ENCODE data around the gene RNF207. TPM values are rescaled to one million over a fixed set of nuclear protein-coding genes. Genes with fewer than 3 reads are reported as not detected.

RNF207 gene
- total and polyA plus RNA-seq, 10 of the 15 experiments (the other 5 are each of a cell fraction or from before 2014, with no cell fraction given): 1.7 to 36.4 (median 13.1) TPM

DNA sequence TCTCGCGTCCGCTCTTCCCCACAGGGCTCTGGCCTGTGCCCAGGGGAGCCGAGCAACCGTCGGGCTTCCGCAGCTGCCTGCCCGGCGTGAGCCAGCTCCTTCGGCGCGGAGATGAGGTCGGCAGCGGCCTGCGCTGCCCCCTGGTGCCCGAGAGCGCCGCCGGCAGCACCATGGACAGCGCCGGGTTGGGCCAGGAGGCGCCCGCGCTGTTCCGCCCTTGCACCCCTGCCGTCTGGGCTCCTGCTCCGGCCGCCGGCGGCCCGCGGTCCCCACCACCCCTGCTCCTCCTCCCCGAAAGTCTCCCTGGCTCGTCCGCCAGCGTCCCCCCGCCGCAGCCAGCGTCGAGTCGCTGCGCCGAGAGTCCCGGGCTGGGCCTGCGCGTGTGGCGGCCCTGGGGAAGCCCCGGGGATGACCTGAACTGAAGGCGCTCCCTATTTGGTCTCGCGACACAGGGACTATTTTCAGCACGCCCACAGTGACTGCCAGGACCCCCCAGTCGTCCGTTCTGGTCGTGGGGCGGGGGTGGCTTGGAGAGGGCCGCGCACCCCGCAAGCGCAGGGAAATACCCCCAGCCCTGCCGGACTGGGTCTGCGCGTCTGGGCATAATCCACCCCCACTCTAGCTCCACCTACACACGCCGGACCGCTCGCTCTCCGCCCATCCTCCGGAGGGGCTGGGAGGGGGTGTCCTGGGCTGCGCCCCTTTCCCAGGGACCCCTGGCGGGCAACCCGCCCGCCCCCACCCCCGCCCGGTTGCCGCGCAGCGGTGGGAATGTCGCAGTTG, 39.4 kb downstream of the RNF207 start (continued):
- TF ChIP-seq, protein P1, sequence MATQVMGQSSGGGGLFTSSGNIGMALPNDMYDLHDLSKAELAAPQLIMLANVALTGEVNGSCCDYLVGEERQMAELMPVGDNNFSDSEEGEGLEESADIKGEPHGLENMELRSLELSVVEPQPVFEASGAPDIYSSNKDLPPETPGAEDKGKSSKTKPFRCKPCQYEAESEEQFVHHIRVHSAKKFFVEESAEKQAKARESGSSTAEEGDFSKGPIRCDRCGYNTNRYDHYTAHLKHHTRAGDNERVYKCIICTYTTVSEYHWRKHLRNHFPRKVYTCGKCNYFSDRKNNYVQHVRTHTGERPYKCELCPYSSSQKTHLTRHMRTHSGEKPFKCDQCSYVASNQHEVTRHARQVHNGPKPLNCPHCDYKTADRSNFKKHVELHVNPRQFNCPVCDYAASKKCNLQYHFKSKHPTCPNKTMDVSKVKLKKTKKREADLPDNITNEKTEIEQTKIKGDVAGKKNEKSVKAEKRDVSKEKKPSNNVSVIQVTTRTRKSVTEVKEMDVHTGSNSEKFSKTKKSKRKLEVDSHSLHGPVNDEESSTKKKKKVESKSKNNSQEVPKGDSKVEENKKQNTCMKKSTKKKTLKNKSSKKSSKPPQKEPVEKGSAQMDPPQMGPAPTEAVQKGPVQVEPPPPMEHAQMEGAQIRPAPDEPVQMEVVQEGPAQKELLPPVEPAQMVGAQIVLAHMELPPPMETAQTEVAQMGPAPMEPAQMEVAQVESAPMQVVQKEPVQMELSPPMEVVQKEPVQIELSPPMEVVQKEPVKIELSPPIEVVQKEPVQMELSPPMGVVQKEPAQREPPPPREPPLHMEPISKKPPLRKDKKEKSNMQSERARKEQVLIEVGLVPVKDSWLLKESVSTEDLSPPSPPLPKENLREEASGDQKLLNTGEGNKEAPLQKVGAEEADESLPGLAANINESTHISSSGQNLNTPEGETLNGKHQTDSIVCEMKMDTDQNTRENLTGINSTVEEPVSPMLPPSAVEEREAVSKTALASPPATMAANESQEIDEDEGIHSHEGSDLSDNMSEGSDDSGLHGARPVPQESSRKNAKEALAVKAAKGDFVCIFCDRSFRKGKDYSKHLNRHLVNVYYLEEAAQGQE (IDR thresholded peaks at IDR 0.05; ENCODE audit: low read depth, low read length): peak; percentile 100
- TF ChIP-seq JUNB (IDR thresholded peaks at IDR 0.05): no peak
- TF ChIP-seq IKZF1 (conservative IDR thresholded peaks at IDR 0.05): peak; percentile 75
- TF ChIP-seq MXI1 (IDR thresholded peaks at IDR 0.05; ENCODE audit: low read depth, low read length): peak; percentile 87
- no peak for TF ChIP-seq SUPT20H (IDR thresholded peaks at IDR 0.05; ENCODE audit: borderline replicate concordance, control insufficient read depth, low read depth, low read length)

GRCh38 chr1:6245869-6246496, 40.1 kb downstream of the RNF207 start:
- DNase-seq (ENCODE audit: low read depth, low spot score): no peak
- Histone ChIP-seq H3K9me3 (replicated peaks; ENCODE audit: control insufficient read depth, insufficient read depth, low read length) (no peaks in the 10 kb centered on the region), H4K20me1 (ENCODE audit: control insufficient read depth, insufficient read depth) (no peaks in the 10 kb centered on the region), H3K27ac (ENCODE audit: control insufficient read depth, insufficient read depth) (no peak overlapping the region), H3K36me3 (ENCODE audit: control insufficient read depth in 2 of 2, insufficient read depth in 2 of 2, low read length in 1 of 2) (no peaks in the 10 kb centered on the region), H3K4me3 (peak overlapping the region; percentile 41; the same call in 1 of the 2 replicates), H3K9ac (ENCODE audit: control insufficient read depth, insufficient read depth, low read length) (no peak overlapping the region), H3K79me2 (ENCODE audit: control insufficient read depth, insufficient read depth, low read length) (no peaks in the 10 kb centered on the region), H3K4me1 (ENCODE audit: control insufficient read depth, insufficient read depth, low read length) (peaks cover 5% of the 10 kb centered on the region), H3K27me3 (replicated peaks in 1 of 2; ENCODE audit: control insufficient read depth in 2 of 2, insufficient read depth in 2 of 2, low read length in 1 of 2) (peaks cover 16 to 26% of the 10 kb centered on the region in 2 experiments), H3K4me2 (ENCODE audit: control insufficient read depth, insufficient read depth) (peak overlapping the region; percentile 77), H2AFZ (ENCODE audit: control insufficient read depth, low read depth, low read length) (no peak overlapping the region)
- POLR2A ChIA-PET: no interaction called here
- TF ChIP-seq CHD1 (IDR thresholded peaks at IDR 0.05; ENCODE audit: low read depth, low read length) (no peak), EGR1 (IDR thresholded peaks at IDR 0.05; ENCODE audit: borderline replicate concordance in 1 of 2, low read depth in 2 of 2, low read length in 2 of 2) (peak in 1 of 2 experiments; percentile 70; a peak in 2 of 3 replicates)
- peak; percentile 68 for ATAC-seq
- BruUV-seq (replicated peaks): no TSS peak
- no peak for FAIRE-seq
- SMC1A ChIA-PET (ENCODE audit: uncharacterized antibody, unreplicated experiment): interaction anchor here (1.2 to 3.0 kb wide), 8 partner anchors 22 to 401 kb away, joined by 3 to 9 read pairs (median 4); no protein-coding TSS in a partner anchor
- RAD21 ChIA-PET (ENCODE audit: unreplicated experiment): interaction anchor here (0.8 to 4.0 kb wide), 12 partner anchors 11 to 253 kb away, joined by 3 to 32 read pairs (median 4); partner anchors contain the start of gene ICMT
- intact Hi-C loops (cut with micrococcal nuclease; ENCODE audit: unreplicated experiment): loop anchor here (1.0 to 2.0 kb wide), 4 partner anchors 97 to 193 kb away; no protein-coding TSS in a partner anchor
- CTCF ChIA-PET: interaction anchor here (0.6 to 5.2 kb wide), 33 partner anchors 9 to 962 kb away, joined by 3 to 47 read pairs (median 4); partner anchors contain the start of genes ACOT7, ICMT and RNF207
- WGBS (ENCODE audit: insufficient coverage, insufficient replicate concordance, low lambda C conversion rate, missing lambda C conversion rate): 11% methylated on average over 28 of the region's 49 CpGs
- in situ Hi-C loops (cut with MboI): loop anchor here (5.0 kb wide), 1 partner anchor 101 kb away; no protein-coding TSS in a partner anchor

Data from GM12878 (cell line).